ENCODE data around the gene ATP8B4.

The ATP8B4 gene

DNA sequence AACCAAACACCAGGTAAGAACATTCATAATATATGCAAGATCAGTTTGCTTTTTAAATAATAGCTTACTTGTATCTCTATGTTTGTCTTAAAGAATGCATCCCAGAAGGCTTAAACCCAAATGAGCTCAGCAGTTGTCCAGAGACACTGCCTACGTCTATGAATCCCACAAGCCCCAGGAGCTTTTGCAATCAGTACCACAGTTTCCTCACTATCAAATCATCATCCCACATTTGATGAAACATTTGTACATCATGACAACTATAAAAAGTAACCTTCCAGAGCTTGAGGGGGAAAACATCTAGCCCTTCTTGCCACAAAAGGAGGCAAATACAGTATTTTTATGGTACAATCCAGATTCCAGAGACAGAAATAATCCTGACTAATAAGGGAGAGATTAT lies 63.7 kb downstream of the ATP8B4 start:
- Histone ChIP-seq H3K4me1 (ENCODE audit: control insufficient read depth, insufficient read depth, low read length, poor library complexity, severe bottlenecking) (no peaks in the 10 kb centered on the region), H3K36me3 (ENCODE audit: control insufficient read depth, insufficient read depth, low read length) (no peaks in the 10 kb centered on the region), H3K27ac (ENCODE audit: insufficient read depth, low read length, poor library complexity, severe bottlenecking) (no peak overlapping the region), H3K9me3 (ENCODE audit: control insufficient read depth, low read length) (no peaks in the 10 kb centered on the region), H3K4me3 (ENCODE audit: insufficient read depth, low read depth, low read length, poor library complexity, severe bottlenecking) (no peak overlapping the region), H3K27me3 (replicated peaks; ENCODE audit: control insufficient read depth, insufficient read depth, low read length, poor library complexity, severe bottlenecking) (peaks cover 2% of the 10 kb centered on the region)
- DNase-seq: no peak

DNA sequence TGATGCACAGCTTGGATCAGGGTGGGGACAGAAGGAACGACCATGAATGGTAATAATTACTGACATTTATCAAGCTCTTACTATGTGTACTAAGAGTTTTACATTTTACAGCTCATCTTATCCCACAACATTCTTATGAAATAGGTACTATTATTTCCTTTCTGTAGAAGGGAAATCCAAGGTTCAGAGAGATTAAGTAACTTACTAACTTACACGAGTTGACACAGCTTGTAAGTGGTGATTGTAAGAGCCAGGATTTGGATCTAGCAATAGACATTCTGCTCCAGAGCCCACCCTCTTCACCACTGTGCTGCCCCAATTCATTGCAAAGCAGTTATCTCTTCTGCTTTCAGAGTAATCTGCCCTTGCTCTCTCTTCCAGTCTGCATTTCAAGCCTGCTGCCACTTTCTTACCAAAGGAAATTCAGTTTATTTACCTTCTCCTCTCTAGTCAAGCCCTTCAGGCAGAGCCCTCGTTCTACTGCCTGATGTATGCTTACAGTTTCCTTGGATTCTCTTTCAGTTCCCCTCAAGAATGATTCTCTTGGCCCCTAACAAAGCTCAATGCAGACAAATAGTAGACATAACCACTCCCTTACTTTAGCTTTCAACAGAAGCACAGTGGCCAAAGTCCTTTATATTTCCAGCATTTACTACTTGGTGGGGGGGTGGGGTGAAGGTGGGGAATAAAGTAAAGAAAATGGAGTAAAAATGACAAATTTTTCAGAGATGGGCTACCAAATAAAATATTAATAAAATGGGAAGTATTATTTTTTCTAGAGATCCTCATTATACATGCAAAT lies 65.8 kb downstream of the ATP8B4 start:
- Histone ChIP-seq H3K4me1 (ENCODE audit: control insufficient read depth, insufficient read depth, low read length, poor library complexity, severe bottlenecking) (no peaks in the 10 kb centered on the region), H3K4me3 (ENCODE audit: insufficient read depth, low read depth, low read length, poor library complexity, severe bottlenecking) (no peak overlapping the region), H3K27ac (ENCODE audit: insufficient read depth, low read length, poor library complexity, severe bottlenecking) (no peak overlapping the region), H3K9me3 (ENCODE audit: control insufficient read depth, low read length) (no peaks in the 10 kb centered on the region), H3K36me3 (ENCODE audit: control insufficient read depth, insufficient read depth, low read length) (no peaks in the 10 kb centered on the region), H3K27me3 (replicated peaks; ENCODE audit: control insufficient read depth, insufficient read depth, low read length, poor library complexity, severe bottlenecking) (peaks cover 2% of the 10 kb centered on the region)
- DNase-seq: no peak

DNA sequence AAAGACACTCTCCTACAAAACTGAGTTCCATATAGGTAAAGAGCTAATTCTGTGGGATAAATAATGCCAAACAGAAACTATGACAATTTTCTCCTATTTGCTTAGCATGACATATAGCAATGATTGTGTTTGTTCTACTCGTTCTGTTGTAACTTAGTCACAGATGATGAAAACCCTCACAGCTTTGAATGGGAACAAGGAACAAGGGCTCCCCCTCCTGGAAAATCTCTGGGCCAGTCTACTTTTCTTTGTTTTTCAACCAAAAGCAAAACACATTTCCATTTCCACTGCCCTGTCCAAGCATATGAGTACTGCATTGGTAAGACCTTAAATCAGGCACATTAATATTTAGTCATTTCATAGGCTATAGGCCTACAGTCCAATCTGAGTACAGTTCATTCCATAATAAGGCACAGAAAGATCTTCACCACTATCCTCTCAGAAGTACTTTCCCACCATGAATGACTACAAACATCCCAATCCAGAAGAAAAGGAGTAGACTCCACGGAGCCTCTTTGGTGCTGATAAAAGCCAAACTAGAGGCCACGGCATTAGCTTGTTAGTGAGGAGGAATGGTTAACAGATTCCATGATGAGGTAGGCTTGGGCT lies 67.1 kb downstream of the ATP8B4 start:
- Histone ChIP-seq H3K27me3 (replicated peaks; ENCODE audit: control insufficient read depth, insufficient read depth, low read length, poor library complexity, severe bottlenecking) (peaks cover 2% of the 10 kb centered on the region), H3K4me3 (ENCODE audit: insufficient read depth, low read depth, low read length, poor library complexity, severe bottlenecking) (no peak overlapping the region), H3K9me3 (ENCODE audit: control insufficient read depth, low read length) (no peaks in the 10 kb centered on the region), H3K27ac (ENCODE audit: insufficient read depth, low read length, poor library complexity, severe bottlenecking) (no peak overlapping the region), H3K36me3 (ENCODE audit: control insufficient read depth, insufficient read depth, low read length) (no peaks in the 10 kb centered on the region), H3K4me1 (ENCODE audit: control insufficient read depth, insufficient read depth, low read length, poor library complexity, severe bottlenecking) (no peaks in the 10 kb centered on the region)
- DNase-seq: no peak

GRCh38 chr15:50050986-50051743 lies 67.9 kb downstream of the ATP8B4 start:
- peaks cover 2% of the 10 kb centered on the region for H3K27me3 ChIP-seq (replicated peaks; ENCODE audit: control insufficient read depth, insufficient read depth, low read length, poor library complexity, severe bottlenecking)
- no peaks in the 10 kb centered on the region for H3K36me3 ChIP-seq (ENCODE audit: control insufficient read depth, insufficient read depth, low read length)
- H3K27ac ChIP-seq (ENCODE audit: insufficient read depth, low read length, poor library complexity, severe bottlenecking): no peak overlapping the region
- no peak for DNase-seq
- H3K9me3 ChIP-seq (ENCODE audit: control insufficient read depth, low read length): no peaks in the 10 kb centered on the region
- H3K4me3 ChIP-seq (ENCODE audit: insufficient read depth, low read depth, low read length, poor library complexity, severe bottlenecking): no peak overlapping the region
- no peaks in the 10 kb centered on the region for H3K4me1 ChIP-seq (ENCODE audit: control insufficient read depth, insufficient read depth, low read length, poor library complexity, severe bottlenecking)

GRCh38 chr15:50049871-50050270 lies 69.2 kb downstream of the ATP8B4 start:
- H3K4me3 ChIP-seq (ENCODE audit: insufficient read depth, low read depth, low read length, poor library complexity, severe bottlenecking): no peak overlapping the region
- H3K4me1 ChIP-seq (ENCODE audit: control insufficient read depth, insufficient read depth, low read length, poor library complexity, severe bottlenecking): no peaks in the 10 kb centered on the region
- no peaks in the 10 kb centered on the region for H3K36me3 ChIP-seq (ENCODE audit: control insufficient read depth, insufficient read depth, low read length)
- no peak overlapping the region for H3K27ac ChIP-seq (ENCODE audit: insufficient read depth, low read length, poor library complexity, severe bottlenecking)
- no peaks in the 10 kb centered on the region for H3K9me3 ChIP-seq (ENCODE audit: control insufficient read depth, low read length)
- H3K27me3 ChIP-seq (replicated peaks; ENCODE audit: control insufficient read depth, insufficient read depth, low read length, poor library complexity, severe bottlenecking): peaks cover 2% of the 10 kb centered on the region
- no peak for DNase-seq

DNA sequence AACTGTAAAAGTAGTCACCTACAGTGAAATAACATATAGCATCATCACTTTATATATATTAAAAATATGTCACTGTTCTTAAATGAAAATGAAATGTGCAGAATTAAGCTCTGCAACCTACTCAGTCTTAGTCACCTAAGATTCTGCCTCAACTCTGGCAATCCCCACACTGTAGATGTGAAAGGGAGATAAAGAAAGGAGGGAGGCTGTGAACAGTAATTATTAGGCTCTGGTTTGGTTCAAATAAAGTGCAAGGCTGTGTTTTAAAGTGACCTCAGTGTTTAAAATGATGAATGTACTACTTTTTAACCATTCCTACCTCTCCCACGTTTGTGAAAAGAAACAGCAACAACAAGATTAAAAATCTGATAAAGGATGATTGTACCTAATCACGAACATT lies 72.2 kb downstream of the ATP8B4 start:
- no peaks in the 10 kb centered on the region for H3K9me3 ChIP-seq (ENCODE audit: control insufficient read depth, low read length)
- no peaks in the 10 kb centered on the region for H3K36me3 ChIP-seq (ENCODE audit: control insufficient read depth, insufficient read depth, low read length)
- no peak overlapping the region for H3K4me3 ChIP-seq (ENCODE audit: insufficient read depth, low read depth, low read length, poor library complexity, severe bottlenecking)
- H3K27ac ChIP-seq (ENCODE audit: insufficient read depth, low read length, poor library complexity, severe bottlenecking): no peak overlapping the region
- no peaks in the 10 kb centered on the region for H3K4me1 ChIP-seq (ENCODE audit: control insufficient read depth, insufficient read depth, low read length, poor library complexity, severe bottlenecking)
- H3K27me3 ChIP-seq (replicated peaks; ENCODE audit: control insufficient read depth, insufficient read depth, low read length, poor library complexity, severe bottlenecking): no peaks in the 10 kb centered on the region
- DNase-seq: no peak

DNA sequence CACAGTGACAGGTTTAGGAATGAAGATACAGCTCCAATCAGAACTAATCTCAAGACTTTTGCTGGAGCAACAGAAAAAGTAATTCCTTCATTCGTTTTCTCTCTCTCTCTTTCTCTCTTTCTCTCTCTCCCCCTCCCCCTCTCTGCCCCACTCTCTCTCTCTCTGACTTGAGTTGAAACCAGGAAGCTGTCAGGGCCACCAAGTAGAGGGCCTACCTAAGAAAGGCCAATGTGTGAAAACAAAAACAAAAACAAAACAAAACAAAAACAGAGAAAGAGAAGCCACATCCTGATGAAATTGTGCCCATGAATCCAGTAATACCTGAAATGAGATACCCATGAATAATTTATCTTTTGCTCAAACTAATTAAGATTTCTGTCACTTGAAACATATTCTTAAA lies 72.9 kb downstream of the ATP8B4 start:
- DNase-seq: no peak
- Histone ChIP-seq H3K27me3 (replicated peaks; ENCODE audit: control insufficient read depth, insufficient read depth, low read length, poor library complexity, severe bottlenecking) (no peaks in the 10 kb centered on the region), H3K36me3 (ENCODE audit: control insufficient read depth, insufficient read depth, low read length) (no peaks in the 10 kb centered on the region), H3K4me1 (ENCODE audit: control insufficient read depth, insufficient read depth, low read length, poor library complexity, severe bottlenecking) (no peaks in the 10 kb centered on the region), H3K27ac (ENCODE audit: insufficient read depth, low read length, poor library complexity, severe bottlenecking) (no peak overlapping the region), H3K9me3 (ENCODE audit: control insufficient read depth, low read length) (no peaks in the 10 kb centered on the region), H3K4me3 (ENCODE audit: insufficient read depth, low read depth, low read length, poor library complexity, severe bottlenecking) (no peak overlapping the region)

DNA sequence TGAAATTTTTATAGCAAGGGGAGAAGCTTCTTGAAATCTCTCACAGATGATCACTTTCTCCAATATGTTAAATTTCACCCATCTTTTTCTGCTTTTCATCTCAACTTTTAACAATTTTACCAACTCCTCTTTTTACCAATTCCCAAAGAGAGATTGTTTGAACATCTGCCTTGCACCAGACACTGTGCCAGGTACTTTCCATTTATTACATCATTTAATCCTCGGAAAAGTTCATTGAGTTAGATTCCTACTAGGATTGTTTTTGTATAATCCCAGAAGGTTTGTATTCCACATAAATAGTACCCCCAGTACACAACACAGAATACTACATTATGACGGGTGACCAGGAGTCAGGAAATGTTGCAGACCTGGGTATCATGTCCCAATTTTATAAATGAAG lies 74.1 kb downstream of the ATP8B4 start:
- Histone ChIP-seq H3K4me1 (ENCODE audit: control insufficient read depth, insufficient read depth, low read length, poor library complexity, severe bottlenecking) (no peaks in the 10 kb centered on the region), H3K4me3 (ENCODE audit: insufficient read depth, low read depth, low read length, poor library complexity, severe bottlenecking) (no peak overlapping the region), H3K27me3 (replicated peaks; ENCODE audit: control insufficient read depth, insufficient read depth, low read length, poor library complexity, severe bottlenecking) (no peaks in the 10 kb centered on the region), H3K36me3 (ENCODE audit: control insufficient read depth, insufficient read depth, low read length) (no peaks in the 10 kb centered on the region), H3K27ac (ENCODE audit: insufficient read depth, low read length, poor library complexity, severe bottlenecking) (no peak overlapping the region), H3K9me3 (ENCODE audit: control insufficient read depth, low read length) (no peaks in the 10 kb centered on the region)
- no peak for DNase-seq

DNA sequence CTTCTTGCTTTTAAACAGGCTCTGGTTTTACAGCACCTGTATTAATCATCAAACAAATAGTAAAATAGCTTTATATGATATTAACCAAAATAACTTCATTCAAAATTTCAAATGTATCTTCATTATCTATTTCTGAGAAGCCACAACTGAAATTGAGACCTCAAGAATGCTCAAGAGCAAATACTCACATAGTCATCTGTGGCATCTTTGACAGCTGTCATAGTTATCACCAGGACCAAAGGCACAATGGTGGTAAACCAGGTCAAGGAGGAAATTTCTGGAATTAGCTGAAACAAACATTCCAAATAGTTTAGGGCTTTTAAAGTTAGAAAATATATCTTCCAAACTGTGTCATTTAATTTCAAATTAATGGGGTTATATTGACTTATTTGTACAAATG lies 74.6 kb downstream of the ATP8B4 start:
- Histone ChIP-seq H3K27me3 (replicated peaks; ENCODE audit: control insufficient read depth, insufficient read depth, low read length, poor library complexity, severe bottlenecking) (no peaks in the 10 kb centered on the region), H3K4me3 (ENCODE audit: insufficient read depth, low read depth, low read length, poor library complexity, severe bottlenecking) (no peak overlapping the region), H3K27ac (ENCODE audit: insufficient read depth, low read length, poor library complexity, severe bottlenecking) (no peak overlapping the region), H3K9me3 (ENCODE audit: control insufficient read depth, low read length) (no peaks in the 10 kb centered on the region), H3K36me3 (ENCODE audit: control insufficient read depth, insufficient read depth, low read length) (no peaks in the 10 kb centered on the region), H3K4me1 (ENCODE audit: control insufficient read depth, insufficient read depth, low read length, poor library complexity, severe bottlenecking) (no peaks in the 10 kb centered on the region)
- DNase-seq: no peak

- DNase-seq: no peak
- Histone ChIP-seq H3K9me3 (ENCODE audit: control insufficient read depth, low read length) (no peaks in the 10 kb centered on the region), H3K36me3 (ENCODE audit: control insufficient read depth, insufficient read depth, low read length) (no peaks in the 10 kb centered on the region), H3K4me3 (ENCODE audit: insufficient read depth, low read depth, low read length, poor library complexity, severe bottlenecking) (no peak overlapping the region), H3K4me1 (ENCODE audit: control insufficient read depth, insufficient read depth, low read length, poor library complexity, severe bottlenecking) (no peaks in the 10 kb centered on the region), H3K27me3 (replicated peaks; ENCODE audit: control insufficient read depth, insufficient read depth, low read length, poor library complexity, severe bottlenecking) (no peaks in the 10 kb centered on the region), H3K27ac (ENCODE audit: insufficient read depth, low read length, poor library complexity, severe bottlenecking) (no peak overlapping the region)
Observed at GRCh38 chr15:50042775-50043174, 76.3 kb downstream of the ATP8B4 start.
